ENCODE data around the gene CHRNA4. TPM values are rescaled to one million over a fixed set of nuclear protein-coding genes. Genes with fewer than 3 reads are reported as not detected.

Gene CHRNA4
- total and polyA plus RNA-seq, 7 donors: 0.01 to 0.41 (median 0.24) TPM; not detected in 4

GRCh38 chr20:63355781-63356295, 5.3 kb downstream of the CHRNA4 start:
- peaks cover 0 to 55% (median 20%) of the 10 kb centered on the region in 3 donors for H3K27me3 ChIP-seq (ENCODE audit: insufficient read depth in 3 of 3, low read length in 2 of 3)
- 91 to 92% (median 92%) methylated on average over 9 to 11 of the region's 11 CpGs for WGBS, 3 donors
- H3K27ac ChIP-seq: no peak overlapping the region
- no peaks in the 10 kb centered on the region for H3K4me1 ChIP-seq
- TF ChIP-seq, protein P1, sequence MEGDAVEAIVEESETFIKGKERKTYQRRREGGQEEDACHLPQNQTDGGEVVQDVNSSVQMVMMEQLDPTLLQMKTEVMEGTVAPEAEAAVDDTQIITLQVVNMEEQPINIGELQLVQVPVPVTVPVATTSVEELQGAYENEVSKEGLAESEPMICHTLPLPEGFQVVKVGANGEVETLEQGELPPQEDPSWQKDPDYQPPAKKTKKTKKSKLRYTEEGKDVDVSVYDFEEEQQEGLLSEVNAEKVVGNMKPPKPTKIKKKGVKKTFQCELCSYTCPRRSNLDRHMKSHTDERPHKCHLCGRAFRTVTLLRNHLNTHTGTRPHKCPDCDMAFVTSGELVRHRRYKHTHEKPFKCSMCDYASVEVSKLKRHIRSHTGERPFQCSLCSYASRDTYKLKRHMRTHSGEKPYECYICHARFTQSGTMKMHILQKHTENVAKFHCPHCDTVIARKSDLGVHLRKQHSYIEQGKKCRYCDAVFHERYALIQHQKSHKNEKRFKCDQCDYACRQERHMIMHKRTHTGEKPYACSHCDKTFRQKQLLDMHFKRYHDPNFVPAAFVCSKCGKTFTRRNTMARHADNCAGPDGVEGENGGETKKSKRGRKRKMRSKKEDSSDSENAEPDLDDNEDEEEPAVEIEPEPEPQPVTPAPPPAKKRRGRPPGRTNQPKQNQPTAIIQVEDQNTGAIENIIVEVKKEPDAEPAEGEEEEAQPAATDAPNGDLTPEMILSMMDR (IDR thresholded peaks at IDR 0.05): no peak
- no peak overlapping the region for H3K4me3 ChIP-seq
- no peaks in the 10 kb centered on the region for H3K9me3 ChIP-seq
- DNase-seq (no peak), ATAC-seq (no peak)
- H3K36me3 ChIP-seq (ENCODE audit: insufficient read depth in 1 of 2, low read depth in 1 of 2): no peaks in the 10 kb centered on the region
- intact Hi-C loops (cut with DNase I): no loop called here

DNA sequence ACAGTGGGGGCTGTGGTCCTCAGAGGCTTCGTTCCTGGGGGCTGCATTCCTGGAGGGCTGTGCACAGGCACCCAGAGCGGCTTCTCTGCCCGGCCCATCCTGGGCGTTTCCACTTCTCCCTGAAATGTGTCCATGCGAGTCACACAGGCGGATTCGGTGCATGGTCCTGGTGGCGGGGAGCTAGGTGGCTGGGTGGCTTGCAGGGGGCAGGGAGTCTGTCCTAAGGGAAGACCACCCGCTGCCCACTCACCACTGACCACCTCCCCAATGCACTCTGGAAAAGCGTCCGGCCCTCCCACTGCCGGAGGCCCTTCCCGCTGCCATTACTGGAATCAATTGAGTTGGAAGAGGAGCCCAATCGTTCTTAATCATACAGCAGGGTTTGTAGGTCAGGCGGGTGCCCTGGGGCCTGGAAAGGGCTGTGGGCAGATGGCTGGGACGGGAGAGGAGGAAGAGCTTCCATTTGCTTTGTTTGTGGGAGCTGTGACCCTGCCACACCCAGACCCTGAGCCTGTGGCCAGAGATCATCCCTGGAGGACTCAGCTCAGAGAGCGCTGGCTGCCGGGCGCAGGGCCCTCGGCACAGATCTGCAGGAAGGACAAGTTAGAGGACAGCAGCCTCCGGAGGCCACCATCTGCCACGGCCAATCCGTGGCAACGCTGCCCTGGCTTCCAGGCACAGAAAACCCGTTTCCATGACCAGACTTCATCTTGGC, 6.4 kb downstream of the CHRNA4 start:
- H3K9me3 ChIP-seq: no peaks in the 10 kb centered on the region
- no peak for ATAC-seq
- no peak for DNase-seq
- no peaks in the 10 kb centered on the region for H3K36me3 ChIP-seq (ENCODE audit: insufficient read depth in 1 of 2, low read depth in 1 of 2)
- H3K4me1 ChIP-seq: no peaks in the 10 kb centered on the region
- peaks cover 0 to 45% (median 11%) of the 10 kb centered on the region in 3 donors for H3K27me3 ChIP-seq (ENCODE audit: insufficient read depth in 3 of 3, low read length in 2 of 3)
- no peak overlapping the region for H3K27ac ChIP-seq
- TF ChIP-seq, protein P1 (IDR thresholded peaks at IDR 0.05): no peak
- intact Hi-C loops (cut with DNase I): no loop called here
- WGBS, 3 donors: 82 to 86% (median 84%) methylated on average over 25 of the region's 25 CpGs
- no peak overlapping the region for H3K4me3 ChIP-seq

DNA sequence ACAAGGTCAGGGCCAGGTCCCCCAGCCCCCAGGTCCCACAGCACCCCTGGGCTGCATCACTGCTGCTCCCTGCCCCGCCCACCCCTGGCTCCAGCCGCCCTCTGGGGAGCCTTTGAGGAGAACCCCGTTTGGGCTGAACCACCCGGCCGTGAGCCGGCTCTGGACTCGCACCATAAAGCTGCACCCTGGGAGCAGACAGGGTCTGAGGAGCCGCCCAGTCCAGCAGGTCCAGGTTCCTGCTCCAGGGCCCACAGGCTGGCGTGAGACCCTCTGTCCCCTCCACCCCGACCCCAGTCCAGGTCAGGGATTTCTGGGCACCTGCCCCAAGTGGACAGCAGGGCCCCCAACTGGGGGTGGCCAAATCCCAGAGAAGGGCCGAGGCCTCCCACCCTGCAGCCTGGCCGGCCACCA, 8.3 kb downstream of the CHRNA4 start:
- WGBS, 3 donors: 20 to 32% (median 22%) methylated on average over 8 to 12 of the region's 12 CpGs

DNA sequence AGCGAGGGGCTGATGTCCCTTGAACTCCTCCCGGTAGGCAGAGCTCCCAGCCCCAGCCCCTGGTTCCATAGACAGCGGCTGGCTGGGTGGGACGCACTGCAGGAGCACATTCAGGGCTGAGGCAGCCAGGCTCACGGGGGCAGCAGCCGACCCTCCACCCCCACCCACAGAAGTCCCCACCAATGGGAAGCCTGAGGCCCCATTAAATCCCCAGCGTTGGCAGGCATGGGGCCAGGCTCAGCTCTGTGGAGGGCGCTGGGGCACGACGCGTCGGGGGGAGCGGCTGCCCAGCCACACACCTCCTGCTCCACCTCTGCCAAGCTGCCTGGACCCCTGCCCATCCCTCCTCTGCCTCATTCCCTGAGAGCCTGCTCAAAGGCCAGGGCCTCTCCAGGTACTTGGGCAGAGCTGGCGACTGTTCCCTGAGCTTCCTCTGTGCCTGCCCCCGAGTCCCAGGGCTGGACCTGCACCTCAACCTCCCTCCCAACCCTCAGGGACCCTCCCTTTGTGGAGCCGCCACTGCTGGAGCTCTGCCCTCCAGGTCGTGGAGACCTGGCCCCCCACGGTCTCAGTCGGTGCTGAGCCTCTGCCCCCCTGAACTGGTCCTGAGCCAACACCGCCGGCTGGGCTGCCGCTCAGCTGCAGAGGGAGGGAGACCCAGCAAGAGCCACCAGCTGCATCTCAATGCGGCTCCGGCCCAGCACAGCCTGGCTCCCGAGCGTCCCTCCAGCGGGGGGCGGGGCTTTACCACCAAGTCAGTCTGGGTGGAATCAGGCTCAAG, 9.1 kb downstream of the CHRNA4 start:
- H3K36me3 ChIP-seq (ENCODE audit: insufficient read depth in 1 of 2, low read depth in 1 of 2): no peaks in the 10 kb centered on the region
- H3K4me3 ChIP-seq: no peak overlapping the region
- intact Hi-C loops (cut with DNase I): no loop called here
- TF ChIP-seq, protein P1 (IDR thresholded peaks at IDR 0.05): no peak
- no peak for DNase-seq
- H3K4me1 ChIP-seq: no peaks in the 10 kb centered on the region
- no peak for ATAC-seq
- peaks cover 0 to 39% (median 9%) of the 10 kb centered on the region in 3 donors for H3K27me3 ChIP-seq (ENCODE audit: insufficient read depth in 3 of 3, low read length in 2 of 3)
- no peaks in the 10 kb centered on the region for H3K9me3 ChIP-seq
- H3K27ac ChIP-seq: no peak overlapping the region
- WGBS, 3 donors: 16 to 23% (median 22%) methylated on average over 21 to 28 of the region's 28 CpGs

More for the DNA sequence above, 8.3 kb downstream of the CHRNA4 start:
- H3K9me3 ChIP-seq: no peaks in the 10 kb centered on the region
- H3K36me3 ChIP-seq (ENCODE audit: insufficient read depth in 1 of 2, low read depth in 1 of 2): no peaks in the 10 kb centered on the region
- no peak for ATAC-seq
- H3K27ac ChIP-seq: no peak overlapping the region
- intact Hi-C loops (cut with DNase I): no loop called here
- peaks cover 0 to 37% (median 6%) of the 10 kb centered on the region in 3 donors for H3K27me3 ChIP-seq (ENCODE audit: insufficient read depth in 3 of 3, low read length in 2 of 3)
- TF ChIP-seq, protein P1 (IDR thresholded peaks at IDR 0.05): no peak
- DNase-seq: no peak
- H3K4me3 ChIP-seq: no peak overlapping the region
- no peaks in the 10 kb centered on the region for H3K4me1 ChIP-seq

Measured in psoas muscle (tissue), 8 donors.